HG03135 (cell line): ENCODE results near the gene CDKN2D.

Experiments used
- ATAC-seq: cut with Tn5 transposase; IDR thresholded peaks from one replicate; pipeline ENCODE4 v1.9.1; 2021; ENCODE audit warnings: mild to moderate bottlenecking, moderate library complexity; ENCODE audit not compliant: unreplicated experiment

The CDKN2D gene

DNA sequence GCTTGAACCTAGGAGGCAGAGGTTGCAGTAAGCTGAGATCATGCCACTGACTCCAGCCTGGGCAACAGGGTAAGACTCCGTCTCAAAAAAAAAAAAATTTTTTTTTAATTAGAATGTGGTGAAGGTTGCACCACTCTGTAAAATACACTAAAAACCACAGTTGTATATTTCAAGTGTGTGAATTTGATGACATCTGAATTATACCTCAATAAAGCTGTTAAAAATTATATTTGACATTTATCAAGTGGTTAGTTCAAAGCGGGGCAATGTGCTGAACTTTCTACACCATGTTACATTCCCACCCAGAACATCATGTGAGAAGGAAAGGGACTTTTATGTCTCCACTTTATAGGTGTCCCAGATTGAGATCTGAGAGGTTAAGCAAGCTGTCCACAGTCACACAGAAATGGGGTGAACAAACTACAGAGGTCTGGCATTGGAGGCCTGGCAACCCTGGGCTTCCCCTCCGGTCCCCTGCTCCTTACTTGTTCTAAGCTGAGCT, 45.6 kb downstream of the CDKN2D start:
- no peak for ATAC-seq

DNA sequence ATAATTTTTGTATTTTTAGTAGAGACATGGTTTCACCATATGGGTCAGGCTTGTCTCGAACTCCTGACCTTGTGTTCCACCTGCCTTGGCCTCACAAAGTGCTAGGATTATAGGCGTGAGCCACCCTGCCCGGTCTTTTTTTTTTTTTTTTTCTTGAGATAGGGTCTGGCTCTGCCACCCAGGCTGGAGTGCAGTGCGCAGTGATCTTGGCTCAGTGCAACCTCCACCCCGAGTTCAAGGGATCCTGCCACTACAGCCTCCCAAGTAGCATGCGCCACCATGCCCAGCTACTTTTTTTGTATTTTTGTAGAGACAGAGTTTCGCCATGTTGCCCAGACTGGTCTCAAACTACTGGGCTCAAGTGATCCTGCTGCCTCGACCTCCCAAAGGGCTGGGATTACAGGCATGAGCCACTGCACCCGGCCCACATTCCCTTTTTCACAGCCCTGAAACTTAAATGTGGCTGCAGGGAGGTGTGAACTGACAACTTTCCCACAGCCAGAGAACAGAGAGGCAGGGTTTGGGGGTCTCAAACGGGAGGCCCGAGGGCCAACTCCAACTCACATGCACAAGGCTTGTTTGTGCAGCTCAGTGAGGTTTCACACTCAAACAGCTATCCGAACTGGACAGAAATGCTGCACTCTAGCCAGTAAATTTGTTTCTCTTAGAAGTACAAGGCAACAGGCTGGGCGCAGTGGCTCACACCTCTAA, 47.2 kb downstream of the CDKN2D start:
- ATAC-seq, result no peak

DNA sequence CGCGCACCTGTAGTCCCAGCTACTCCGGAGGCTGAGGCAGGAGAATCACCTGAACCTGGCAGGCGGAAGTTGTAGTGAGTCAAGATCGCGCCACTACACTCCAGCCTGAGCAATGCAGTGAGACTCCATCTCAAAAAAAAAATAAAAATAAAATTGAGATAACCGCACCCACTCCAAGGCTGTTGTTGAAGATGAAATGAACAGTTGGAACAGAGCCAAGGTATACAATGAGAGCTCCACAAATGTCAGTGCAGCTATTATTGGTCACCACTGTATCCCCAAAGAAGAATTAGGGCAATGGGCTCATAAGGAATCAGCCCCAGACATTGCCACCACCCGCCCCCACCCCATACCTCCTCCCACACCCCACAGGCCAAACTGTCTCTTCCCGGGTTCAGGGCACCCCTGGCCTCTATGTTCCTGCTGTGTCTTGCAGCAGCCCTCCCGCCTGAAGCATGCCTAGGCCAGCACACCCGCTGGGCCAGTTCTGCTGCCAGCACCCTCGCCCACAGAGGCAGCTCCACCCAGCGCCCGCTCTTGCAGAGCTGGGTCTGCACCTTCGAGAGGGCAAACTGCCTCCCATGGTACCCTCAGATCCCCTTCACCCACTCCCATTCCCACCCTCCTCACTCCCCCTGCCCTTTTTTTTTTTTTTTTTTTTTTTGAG, 48.0 kb downstream of the CDKN2D start:
- no peak for ATAC-seq

DNA sequence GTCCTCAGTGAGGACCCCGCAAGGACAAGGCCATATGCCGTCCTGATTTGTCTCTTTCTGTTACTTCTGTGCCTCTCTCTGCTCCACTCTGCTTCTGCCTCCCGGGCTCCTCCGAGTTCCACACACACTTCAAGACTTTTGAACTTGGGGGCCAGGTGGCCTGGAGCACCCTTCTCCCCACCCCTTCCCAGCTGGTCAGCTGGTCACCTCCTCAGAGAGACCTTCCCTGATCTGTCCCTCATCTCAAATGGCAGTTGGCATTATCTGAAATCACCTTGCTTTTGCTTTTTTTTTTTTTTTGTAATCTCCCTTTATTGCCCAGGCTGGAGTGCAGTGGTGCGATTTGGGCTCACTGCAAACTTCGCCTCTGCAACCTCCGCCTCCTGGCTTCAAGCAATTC, 49.4 kb downstream of the CDKN2D start:
- ATAC-seq, result no peak

DNA sequence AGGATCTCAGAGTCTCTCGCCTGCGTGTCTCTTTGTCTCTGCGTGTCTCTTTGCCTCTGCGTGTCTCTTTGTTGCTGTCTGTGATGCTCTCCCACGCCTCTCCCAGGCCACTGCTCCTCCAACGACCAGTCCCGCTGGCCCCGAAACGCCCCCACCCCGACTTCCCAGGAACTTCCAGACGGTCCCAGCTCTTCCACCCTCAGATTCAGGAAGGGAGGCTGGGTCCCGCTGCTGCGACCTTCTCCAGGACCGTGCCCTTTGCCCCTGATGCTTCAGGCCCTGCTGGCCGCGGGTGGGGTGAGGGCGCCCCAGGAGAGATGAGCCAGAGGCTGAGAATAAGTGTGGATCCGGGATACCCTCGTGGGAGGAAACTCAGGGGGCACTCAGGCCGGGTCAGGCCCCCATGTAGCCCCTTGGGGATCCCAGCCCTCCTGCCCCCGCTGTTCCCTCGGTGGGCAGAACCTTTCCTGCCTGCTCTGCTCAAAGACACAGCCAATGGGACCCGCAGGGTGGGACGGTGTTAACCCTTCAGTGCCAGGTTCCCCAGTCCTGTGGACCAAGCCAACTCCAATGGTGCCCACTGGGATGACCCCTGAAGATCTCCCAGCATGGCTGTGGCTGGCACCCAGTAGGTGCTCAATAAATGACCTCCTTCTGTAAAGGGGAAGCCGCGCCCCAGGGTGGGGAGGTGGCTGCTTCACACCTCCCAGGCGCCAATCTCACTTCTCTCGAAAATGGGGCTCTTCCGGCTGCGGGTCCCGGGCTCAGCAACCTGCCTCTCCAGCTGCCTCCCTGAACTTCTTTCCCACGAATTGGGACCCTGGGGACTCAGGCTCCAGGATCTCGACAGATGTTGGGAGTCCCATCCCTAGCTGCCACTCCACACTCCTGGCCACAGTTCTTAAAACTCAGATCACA, 50.1 kb downstream of the CDKN2D start:
- no peak for ATAC-seq

DNA sequence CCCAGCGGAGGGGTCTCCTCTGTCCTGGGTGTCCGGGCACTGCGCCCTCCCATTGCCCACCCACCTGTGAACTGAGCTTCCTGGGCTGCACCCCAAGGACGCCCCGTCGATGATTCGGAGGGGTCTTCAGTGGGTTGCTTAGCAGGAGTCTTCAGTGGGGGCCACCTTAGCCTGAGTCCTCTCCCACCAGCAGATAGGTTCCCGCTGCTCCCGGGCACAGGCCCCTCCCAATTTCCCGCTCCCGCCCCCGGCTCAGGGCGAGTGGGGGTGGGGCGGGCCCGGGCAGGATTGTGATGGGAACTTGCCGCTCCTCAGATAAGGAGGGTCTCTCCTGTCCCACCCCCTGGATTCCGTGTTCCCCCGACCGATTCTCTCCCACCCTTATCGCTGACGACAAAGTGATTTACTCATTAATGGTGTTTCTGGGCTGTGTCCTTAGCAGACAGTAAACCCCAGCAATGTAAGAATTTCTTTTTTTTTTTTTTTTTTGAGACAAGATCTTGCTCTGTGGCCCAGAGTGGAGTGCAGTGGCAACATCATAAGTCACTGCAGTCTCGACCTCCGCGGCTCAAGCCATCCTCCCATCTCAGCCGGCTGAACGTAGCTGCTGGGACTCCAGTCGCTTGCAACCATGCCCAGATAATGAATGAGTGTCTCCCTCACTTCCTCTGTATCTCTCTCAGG, 50.9 kb downstream of the CDKN2D start:
- ATAC-seq, result no peak

DNA sequence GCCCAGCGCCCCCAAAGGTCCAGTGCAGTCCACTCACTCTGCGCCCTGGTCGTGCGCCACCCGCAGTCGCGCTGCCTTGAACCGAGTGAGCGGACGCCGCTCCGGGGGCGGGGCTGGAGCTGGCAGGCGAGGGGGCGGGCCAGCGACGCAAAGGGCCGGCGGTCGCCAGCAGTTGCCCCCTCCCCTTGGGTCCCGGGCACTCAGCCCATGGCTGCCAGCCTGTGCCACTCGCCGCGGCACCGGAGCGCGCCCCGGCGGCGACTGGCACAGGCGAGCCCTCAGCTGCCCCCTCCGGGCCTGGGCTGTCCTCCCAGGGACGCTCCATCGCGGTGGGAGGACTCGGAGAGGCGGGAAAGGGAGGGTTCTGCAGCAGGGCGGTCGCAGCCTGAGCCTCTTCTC, 51.4 kb downstream of the CDKN2D start, which contains the start of gene S1PR5:
TSS of gene S1PR5 (minus strand) at position 87 of the 399 bp plus-strand sequence. CDS start 2,436 bp downstream, outside the sequence.
- no peak for ATAC-seq

DNA sequence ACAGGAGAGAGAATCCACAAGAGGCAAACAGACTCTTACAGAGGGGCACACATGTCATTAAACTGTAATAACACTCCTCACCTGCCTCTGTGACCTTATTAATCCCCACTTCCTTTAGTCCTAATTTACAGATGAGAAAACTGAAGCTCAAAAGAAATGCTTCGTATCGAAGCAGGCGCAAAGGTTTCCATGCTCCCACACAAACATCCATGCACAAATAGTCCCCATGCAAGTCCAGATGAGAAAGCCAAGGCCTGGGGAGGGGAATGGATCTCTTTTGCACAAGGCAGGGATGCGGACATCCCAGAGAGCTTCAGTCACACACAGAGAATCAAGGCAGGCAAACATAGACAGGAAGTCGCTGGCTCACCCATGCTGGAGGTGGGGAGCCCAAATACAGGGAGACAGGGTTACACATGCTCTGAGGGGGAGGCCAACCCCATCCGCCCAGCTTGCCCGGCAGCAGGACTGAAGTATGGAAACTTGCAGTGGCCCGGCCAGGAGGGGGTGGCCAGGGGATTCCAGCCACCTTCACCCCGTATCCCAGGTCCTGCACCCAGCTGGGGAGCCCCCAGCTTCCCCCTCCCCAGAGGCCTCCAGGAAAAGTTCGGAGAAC, 52.0 kb downstream of the CDKN2D start:
- ATAC-seq, result no peak
